NCI-H510A (cell line): Measurements from ENCODE around the gene CDIPT.
"Not testable (repeated sequence)": the region's sequence is repeated elsewhere in the genome, so short reads cannot be mapped to it uniquely, and the experiment has no call there.

ENCODE experiments used
- DNase-seq: peaks from one replicate; lab custom pipeline; 2025; lab: John Stamatoyannopoulos, UW

The CDIPT gene

DNA sequence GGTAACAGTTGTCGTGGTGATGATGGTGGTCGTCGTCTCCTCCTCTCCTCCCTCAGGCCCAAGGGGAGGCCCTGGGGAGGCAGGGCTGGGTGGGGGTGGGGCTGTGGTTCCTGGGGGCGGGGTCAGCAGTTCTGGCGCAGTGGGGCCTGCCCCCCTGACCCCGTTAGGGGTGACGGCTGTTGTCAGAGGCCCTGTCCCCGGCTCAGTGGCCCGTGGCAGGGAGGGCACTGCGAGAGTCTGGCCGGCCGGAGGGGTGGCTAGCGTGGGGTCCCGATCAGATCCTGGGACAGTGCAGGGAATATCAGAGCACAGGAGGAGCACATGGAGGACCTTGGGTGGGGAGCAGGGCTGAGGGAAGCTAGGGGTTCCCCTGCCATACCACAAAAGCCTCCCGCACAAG, 33.8 kb upstream of the CDIPT start:
- no peak for DNase-seq

DNA sequence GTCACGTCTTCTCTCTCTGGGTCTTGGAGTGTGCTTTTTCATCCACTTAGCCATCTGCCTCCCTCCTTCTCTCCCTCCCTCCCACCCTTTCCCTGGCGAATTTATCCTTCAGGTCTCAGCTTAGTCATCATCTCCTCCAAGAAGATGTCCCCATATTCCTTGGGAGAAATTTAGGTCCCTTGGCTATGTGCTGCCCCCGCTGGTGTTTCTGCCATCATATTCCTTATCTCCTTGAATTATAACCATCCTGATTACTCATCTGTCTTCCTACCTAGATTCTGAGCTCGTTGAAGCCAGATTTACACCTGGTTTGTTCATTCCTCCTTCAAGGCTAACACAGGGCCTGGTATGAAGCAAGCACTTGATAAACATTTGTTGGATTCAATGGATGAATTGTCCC, 31.3 kb upstream of the CDIPT start:
- DNase-seq, result no peak

DNA sequence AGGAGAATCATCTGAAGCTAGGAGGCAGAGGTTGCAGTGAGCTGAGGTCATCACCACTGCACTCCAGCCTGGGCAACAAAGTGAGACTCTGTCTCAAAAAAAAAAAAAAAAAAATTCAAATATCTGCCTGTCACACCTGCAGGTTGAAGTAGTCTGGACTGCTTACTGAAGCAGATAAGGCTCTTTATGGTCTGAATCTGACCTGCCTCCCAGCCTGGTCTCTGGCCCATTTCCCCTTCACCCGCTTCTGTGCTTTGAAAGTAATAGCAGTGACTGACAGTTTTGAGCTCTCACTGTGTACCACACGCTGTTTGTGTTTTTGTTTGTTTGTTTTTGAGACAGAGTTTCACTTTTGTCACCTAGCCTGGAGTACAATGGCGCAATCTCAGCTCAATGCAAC, 30.5 kb upstream of the CDIPT start:
- no peak for DNase-seq

DNA sequence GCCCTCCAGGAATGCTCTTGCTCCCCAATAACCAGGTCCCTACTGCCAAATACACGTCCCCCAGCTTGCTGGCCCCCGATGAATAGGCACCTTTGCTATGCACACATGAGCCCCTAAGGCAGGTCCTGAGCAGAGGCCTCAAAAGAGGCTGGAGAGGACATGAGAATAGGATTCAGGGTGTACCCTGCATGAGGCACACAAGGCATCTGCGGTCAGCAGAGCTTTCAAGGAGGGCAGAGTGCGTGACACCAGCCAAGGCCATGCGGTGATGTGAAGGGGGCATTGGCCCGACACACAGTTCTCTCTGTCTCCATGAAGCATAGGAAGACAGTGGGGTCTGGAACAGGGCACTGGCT, 29.4 kb upstream of the CDIPT start:
- no peak for DNase-seq

DNA sequence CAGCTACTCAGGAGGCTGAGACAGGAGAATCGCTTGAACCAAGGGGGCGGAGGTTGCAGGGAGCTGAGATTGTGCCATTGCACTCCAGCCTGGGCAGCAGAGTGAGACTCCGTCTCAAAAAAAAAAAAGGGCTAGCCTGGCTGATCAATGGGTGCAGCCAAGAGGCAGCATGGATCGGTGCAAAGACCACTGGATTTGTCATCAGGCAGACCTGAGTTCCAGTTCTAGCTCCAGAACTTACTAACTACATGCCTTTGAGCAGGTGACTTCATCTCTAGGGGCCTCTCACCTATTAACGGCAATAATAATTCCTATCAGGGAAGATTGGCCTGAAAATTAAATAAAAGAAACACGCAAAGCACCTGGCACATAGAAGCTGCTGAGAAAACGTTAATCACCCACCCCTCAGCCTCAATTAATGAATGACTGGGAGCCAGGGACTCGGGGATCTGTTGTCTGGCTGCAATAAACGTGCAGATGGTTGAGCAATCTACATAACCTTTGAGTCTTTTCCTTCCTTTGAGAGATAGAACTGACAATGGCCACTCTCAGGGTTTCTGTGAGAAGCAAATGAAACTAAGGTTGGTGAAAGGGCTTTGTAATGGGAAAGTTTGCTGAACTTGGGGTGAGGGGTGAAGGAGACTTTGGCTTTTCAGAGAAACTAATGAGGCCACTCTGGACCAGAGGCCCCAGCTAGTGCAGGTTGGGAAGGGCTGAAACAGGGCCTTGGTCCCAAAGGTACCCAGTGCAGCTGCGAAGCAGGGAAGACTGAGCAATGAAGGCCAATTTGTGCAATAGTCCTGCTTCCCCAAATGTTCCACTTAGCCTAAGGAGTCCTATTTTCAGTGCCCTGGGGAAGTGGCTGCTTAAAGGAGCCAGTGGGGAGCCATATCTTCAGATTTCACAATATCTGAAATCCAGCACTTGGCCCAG, 28.8 kb upstream of the CDIPT start:
- no peak for DNase-seq

DNA sequence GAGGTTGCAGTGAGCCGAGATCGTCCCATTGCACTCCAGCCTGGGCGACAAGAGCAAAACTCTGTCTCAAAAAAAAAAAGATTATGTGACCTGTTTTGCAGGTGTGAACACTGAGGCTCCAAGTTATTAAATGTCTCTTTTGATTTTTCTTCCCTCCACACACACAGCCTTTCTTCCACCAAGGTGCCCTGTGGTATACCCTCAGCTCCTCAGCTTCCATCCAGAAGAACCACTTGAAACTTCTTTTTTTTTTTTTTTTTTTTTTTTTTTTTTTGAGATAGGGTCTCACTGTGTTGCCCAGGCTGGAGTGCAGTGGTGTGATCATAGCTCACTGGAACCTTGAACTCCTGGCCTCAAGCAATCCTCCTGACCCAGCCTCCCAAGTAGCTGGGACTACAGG, 26.3 kb upstream of the CDIPT start:
- not testable (repeated sequence) for DNase-seq

DNA sequence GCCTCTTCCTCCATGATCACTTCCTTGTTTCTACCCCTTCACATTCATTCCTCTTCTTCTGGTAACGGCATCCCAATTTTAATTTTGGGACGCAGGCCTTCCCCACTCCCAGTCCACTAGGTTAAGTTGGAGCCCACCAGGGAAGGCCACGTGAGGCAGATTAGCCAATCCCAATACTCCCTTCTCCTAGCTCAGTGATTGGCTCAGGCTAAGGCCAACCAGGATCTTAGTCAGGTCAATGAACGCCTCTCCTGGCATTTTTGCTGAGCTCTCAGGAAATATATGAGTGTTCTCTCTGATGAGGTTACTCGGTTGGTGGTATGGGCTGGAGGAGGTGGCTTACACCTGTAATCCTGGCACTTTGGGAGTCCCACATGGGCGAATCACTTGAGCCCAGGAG, 21.0 kb upstream of the CDIPT start:
- DNase-seq, result no peak

DNA sequence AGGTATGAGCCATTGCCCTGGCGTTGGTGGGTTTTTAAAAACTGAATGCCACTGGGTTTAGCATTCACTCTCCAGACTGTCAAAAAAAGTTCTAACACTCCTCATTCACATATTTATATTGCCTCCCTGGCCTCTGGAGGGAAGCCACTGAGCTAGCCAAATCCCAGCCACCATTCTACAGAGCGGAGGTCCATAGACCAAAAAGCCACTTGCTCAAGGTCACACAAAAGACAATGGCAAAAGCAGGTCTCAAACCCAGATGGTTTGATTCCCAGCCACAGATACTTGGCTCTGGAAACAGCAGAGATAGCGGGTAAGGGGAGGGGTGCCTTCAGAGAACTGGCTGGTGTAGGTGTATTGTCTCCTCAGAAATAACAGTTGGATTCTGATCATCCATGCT, 18.0 kb upstream of the CDIPT start:
- DNase-seq, result no peak

DNA sequence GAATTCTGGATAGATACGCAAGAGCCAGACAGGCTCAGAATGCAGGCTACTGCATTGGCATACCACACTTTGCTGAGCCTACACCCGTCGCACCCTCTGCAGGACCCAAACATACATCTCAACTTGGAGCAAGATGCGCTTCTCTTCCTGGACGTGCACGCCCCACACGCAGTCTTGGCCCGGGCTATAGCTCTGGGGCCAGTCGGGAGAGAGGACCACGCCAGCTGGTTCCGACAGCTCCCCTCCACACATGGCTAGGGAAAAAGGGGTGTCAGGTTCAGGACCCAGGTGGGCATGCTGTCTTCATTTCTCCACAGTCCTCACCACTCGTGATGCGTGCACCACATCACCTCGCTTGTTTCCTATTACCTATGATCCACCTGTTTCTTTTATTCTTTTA, 15.1 kb upstream of the CDIPT start:
- no peak for DNase-seq

DNA sequence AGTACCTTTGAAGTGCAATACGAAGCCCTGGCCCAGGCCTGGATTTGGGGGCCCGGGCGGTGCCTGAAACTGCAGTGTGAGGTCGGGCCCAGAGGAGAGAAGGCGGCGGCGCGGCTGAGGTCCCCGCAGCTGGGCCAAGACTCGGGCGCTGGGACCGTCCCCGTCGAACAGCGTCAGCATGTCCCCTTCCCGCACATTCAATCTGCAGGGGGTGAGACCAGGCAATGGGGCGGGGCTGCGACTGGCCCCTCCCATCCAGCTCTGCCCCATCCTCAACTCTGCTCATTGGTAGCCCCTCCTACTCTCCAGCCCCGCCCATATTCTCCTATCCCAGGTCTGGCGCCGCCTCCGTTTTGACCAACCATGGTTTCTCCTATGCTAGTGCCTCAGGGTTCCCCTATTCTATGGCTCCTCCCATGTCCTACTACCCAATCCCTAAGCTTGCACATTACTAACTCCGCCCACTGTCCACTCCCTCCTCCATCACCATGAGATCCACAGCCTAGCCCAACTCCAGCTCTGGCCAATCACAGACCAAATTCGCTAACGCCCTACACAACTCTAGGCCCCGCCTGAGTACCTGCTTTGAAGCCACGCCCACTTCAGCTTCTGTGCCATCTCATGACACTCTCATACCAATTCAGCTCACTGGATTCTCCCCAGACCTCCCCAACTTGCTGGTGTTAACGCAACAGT, 14.4 kb upstream of the CDIPT start:
- DNase-seq, result no peak

DNA sequence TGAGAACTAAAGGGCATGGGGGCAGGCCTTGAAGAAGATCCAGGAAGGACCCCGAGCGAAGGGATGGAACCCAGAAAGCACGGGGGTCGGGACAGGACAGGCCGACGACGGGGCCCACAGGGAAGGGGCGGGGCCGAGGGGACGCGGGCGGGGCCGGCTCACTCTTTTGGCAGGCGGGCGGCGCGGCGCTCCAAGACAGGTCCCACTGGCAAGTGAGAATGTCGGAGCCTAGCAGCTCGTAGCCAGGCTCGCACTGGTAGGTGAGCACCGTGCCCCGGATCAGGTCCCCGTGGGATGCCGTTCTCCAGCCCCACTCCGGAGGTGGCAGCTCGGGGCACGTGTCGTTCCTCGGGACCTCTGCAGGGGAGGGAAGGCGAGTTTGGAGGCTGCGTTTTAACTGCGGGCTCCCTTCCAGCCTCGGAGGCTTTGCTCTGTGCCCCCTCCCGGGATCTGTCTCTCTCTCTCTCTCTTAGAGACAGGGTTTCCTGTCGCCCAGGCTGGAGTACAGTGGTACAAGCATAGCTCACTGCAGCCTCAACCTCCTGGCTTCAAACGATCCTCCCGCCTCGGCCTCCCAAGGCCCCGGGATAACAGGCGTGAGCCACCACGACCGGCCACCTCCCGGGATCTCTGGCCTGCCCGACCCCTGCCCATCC, 13.7 kb upstream of the CDIPT start:
- no peak for DNase-seq

DNA sequence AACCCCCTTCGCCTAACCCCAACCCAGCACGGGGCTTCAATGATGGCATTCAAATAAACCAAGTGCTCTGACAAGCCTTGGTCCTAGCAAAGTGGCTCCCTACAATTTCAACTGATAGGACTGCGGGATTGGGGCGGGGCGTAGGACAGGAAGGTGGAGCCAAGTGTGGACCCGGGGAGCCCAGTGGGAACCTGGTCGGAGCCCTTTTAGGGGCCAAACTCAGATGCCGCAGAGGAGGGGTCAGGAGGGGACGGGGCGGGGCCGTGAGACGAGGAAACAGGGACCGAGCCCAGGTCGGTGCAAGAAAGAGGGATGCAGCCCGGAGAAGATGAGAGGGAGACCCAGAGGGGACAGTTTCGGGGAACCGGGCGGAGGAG, 13.2 kb upstream of the CDIPT start:
- no peak for DNase-seq

DNA sequence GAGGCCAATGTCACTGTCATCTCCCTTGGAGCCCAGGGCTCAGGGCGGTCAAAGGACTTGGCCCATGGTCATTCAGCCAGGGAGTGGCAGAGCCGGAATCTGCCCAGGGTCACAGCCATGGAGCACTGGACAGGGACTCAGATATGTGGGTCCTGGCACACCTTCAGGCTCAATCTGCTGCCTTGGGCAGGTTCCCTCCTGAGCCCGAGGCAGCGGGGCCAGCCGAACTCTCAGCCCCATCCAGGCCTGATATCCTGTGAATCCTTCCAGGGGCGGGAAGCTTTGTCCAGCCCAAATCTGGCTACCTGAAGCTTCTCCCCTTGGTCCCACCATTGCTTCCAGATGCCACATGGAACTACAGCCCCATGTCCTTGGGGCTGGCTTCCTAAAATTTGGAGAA, 12.2 kb upstream of the CDIPT start:
- DNase-seq, result no peak

DNA sequence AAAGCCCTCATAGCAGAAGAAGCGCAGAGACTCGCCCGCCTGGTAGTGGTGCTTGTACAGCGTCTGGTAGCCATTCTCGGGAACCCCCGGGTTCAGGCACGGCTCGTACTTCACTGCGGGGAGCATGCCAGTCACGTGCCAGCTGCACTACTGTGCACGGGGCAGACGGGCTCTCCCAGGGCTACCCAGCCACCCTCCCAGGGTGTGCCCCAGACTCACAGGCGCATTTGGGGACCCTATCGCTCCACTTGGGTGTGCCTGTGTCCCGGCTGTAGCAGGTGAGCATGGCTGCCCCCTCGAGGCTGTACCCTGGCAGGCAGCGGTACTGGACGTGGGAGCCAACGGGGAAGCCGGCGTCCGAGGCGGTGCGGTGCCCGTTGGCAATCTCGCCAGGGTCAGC, 10.3 kb upstream of the CDIPT start:
- no peak for DNase-seq

DNA sequence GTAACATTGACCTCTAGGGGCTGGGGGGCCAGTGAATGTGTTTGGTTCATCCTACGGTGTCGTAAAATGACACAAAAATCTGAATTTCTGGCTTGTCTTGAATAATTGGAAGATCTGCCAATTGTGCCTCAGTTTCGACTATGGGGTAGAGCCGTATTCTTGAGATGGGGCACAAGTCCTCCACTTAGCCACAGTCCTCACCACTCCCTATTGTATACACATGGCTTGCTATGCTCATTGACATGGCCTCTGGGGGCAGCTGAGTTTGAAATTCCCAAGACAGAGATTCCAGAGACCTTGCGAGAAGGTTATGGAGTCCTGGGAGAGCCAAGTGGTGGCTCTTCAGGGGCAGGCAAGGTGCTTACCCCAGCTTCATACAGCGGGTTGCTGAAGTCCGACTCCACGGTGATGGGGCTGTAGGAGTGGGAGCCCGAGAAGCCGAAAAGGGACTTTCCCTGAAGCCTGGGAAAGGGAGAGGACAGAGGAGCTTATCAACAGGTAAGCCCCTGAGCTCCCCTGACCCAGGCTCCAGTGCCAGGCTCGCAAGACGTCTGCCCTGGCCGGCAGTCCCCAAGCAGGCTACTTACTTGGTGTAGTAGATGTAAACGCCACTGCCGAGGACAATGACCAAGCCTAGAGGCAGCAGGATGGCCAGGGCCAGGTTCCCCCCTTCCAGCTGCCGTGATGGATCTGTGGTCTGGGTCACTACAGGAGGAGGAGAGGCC, 9.0 kb upstream of the CDIPT start:
- no peak for DNase-seq

DNA sequence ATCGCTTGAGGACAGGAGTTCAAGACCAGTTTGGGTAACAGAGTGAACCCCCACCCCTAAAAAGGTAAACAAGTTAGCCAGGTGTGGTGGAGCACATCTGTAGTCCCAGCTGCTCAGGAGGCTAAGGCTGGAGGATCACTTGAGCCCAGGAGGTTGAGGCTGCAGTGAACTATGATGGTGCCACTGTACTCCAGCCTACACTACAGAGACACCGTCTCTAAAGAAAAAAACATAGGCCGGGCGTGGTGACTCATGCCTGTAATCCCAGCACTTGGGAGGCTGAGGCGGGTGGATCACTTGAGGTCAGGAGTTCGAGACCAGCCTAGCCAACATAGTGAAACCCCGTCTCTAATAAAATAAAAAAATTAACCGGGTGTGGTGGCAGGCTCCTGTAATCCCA, 6.0 kb upstream of the CDIPT start:
- not testable (repeated sequence) for DNase-seq

DNA sequence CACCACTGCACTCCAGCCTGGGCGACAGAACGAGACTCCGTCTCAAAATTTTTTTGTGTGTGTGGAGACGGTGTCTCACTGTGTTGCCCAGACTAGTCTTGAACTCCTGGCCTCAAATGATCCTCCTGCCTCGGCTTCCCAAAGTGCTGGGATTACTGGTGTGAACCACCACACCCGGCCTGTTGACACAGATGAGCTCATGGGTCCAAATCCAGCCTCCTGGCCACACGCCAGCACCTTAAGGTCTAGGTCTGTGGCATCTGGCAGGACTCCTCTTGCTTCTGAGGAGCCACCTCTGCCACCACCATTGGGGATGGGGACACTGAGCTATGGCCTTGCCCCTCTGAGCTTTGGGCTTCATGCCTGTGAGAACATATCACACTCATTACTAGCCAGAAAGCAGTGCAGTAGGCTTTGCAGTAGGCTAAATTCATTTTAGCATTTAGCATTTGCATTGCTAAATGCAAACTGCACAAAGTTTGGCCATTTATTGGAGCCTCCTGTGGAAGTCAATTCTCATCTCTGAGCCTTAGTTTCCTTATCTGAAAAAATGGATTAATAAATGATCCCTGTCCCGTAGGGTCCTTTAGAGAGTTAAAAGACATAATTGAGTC, 5.5 kb upstream of the CDIPT start:
- DNase-seq, result no peak

DNA sequence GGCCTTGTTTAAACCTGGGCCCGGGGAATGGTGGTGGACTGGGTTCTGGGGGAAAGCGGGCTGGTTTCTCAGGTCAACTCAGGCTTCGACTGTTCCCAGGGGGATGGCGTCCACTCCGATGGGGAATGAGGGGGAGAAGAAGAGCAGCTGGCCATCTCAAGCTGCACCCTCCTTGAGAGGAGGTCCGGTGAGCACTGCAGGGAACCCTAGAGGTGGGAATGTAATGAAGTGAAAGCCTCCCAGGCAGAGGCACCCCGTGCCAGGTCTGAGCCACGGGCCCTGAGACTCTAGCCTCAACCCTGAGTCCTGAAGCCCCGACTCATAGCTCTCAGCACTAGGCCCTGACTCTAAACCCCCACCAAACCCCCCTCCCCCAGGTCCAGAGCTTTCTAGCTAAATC, 1.2 kb upstream of the CDIPT start:
- no peak for DNase-seq

DNA sequence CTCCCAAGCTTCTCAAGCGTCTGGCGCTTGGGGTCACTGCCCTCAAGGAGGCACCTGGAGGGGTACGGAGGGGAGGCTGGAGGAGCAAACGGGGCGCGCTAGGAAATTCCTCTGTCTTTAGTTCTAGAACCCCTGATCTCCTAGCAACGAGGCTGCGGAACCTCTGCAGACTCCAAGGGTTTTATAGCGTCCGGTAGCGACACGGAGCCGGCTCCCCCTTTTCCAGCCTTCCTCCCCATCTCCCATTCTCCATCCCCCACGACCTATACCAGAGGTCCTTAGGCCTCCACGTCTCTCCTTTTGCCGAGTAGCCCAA, 601 bp upstream of the CDIPT start:
- DNase-seq, result no peak

DNA sequence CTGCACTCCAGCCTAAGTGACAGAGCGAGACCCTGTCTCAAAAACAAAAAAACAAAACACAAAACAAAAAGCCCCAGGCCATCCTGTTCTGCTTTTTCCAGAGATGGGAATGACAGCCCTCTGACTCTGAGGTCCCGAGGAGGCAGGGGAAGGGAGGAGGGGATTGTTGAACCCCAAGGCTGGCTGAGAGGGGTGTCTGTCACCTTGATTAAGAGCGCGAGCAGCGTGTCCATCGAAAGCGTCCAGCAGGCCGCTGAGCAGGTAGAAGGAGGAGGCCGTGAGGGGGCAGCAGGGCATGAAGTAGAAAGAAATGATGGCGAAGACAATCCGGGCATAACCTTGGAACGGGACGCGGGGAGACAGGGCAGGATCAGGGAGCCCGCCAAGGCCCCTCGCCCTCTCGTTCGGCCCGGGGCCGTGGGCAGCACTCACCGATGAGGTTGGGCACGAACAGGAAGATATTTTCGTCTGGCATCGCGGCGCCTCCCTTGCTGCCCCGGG, 593 bp downstream of the CDIPT start:
- DNase-seq, result peak; percentile 26

DNA sequence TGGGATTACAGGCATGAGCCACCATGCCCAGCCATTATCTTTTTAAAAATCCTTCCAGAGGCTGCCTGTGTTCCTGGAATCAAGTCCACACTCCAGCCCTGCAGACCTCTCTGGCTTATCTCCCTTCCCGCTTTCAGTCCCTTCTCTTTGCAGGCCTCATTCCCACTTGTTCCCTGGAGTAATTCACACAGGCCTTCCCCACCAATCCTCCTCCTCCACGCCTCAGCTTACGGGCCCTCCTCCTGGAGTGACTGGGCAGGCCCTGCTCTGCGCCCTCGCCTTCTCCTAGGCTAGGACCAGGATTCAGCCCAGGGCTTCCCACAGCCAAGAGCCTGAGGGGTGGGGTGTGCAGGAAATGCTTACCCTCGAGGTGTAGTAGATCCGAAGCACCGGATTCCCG, 2.8 kb downstream of the CDIPT start:
- DNase-seq, result no peak

DNA sequence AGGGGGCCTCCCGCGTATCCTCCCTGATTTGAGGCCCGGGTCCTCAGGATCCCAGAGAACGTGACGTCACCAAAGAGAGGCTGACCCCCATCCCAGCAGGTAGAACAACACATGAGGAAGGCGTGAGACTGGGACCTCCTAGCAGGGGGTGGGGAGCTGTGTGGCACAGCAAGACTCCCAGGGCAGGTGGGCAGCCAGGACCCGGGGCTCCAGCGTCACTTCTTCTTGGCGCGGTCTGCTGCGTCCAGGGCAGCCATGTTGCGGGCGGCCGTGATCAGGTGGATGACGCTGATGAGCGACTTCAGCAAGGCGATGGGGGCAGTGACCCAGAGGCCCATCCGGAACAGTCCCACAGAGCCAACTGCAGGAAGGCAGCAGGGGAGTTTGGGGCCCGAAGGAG, 4.1 kb downstream of the CDIPT start:
- DNase-seq, result no peak
